ENCODE data around the gene EMC10. TPM values are rescaled to one million over a fixed set of nuclear protein-coding genes. Genes with fewer than 3 reads are reported as not detected.

EMC10 gene
- polyA plus RNA-seq, 1 experiment = 45.4 TPM

DNA sequence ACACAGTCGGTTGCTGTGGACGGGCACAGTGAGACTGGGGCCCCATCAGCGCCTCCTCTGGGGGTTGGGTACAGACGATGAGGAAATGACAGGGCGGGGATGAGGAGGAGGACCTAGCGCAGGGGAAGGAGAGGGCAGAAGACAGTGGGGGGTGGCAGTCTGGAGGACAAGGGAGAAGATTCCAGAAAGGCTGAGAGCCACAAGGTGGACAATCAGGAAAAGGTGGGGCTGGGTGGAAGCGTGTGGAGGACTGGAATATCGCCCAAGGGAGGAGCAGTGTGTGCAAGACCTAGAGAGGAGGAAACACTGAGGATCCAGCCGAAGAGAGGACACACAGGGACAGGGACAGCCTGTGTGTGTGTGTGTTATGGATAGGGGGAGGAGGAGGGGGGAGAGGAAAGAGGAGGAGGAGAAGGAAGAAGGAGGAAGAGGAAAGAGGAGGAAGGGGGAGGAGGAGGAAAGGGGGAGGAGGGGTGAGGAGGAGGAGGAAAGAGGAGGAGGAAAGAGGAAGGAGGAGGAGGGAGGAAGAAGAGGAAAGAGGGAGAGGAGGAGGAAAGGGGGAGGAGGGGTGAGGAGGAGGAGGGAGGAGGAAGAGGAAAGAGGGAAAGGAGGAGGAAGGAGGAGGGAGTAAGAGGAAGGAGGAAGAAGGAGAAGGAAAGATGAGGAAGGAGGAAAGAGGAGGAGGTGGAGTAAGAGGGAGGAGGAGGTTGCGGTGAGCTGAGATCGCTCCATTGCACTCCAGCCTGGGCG lies 16.2 kb downstream of the EMC10 start:
- TF ChIP-seq, protein P1, sequence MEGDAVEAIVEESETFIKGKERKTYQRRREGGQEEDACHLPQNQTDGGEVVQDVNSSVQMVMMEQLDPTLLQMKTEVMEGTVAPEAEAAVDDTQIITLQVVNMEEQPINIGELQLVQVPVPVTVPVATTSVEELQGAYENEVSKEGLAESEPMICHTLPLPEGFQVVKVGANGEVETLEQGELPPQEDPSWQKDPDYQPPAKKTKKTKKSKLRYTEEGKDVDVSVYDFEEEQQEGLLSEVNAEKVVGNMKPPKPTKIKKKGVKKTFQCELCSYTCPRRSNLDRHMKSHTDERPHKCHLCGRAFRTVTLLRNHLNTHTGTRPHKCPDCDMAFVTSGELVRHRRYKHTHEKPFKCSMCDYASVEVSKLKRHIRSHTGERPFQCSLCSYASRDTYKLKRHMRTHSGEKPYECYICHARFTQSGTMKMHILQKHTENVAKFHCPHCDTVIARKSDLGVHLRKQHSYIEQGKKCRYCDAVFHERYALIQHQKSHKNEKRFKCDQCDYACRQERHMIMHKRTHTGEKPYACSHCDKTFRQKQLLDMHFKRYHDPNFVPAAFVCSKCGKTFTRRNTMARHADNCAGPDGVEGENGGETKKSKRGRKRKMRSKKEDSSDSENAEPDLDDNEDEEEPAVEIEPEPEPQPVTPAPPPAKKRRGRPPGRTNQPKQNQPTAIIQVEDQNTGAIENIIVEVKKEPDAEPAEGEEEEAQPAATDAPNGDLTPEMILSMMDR (IDR thresholded peaks at IDR 0.05; ENCODE audit: low read depth, low read length) = no peak
- peaks cover 9% of the 10 kb centered on the region for H3K9me3 ChIP-seq (ENCODE audit: control insufficient read depth, insufficient read depth, low read length)
- ChIA-PET CTCF (no interaction called here), POLR2A (no interaction called here)
- no peak overlapping the region for H3K27ac ChIP-seq (ENCODE audit: low read depth, low read length)
- H3K27me3 ChIP-seq (ENCODE audit: control insufficient read depth, insufficient read depth, low read length) = peaks cover 48% of the 10 kb centered on the region
- H3K4me3 ChIP-seq (ENCODE audit: low read depth, low read length) = no peak overlapping the region
- DNase-seq (ENCODE audit: low read depth, low spot score) = no peak

DNA sequence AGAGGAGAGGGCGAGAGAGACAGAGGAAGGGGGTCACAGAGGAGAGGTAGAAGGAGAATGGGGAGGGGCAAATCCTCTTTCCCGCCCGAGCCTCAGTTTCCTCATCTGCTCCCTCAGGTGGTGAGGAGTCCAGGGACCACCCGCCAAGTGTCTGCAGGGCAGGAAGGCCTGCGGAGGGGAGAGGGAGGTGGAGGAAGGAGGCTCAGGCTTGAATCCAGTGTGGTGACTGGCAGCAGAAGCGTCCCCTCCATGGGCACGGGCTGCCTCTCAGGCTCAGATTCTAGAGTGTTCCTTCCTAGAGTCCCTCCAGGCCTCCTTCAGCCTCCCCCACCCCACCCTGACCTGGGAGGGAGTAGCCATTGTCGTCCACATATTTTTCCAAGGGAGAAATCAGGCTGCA lies 16.9 kb downstream of the EMC10 start:
- Histone ChIP-seq H3K27ac (ENCODE audit: low read depth, low read length) (no peak overlapping the region), H3K9me3 (ENCODE audit: control insufficient read depth, insufficient read depth, low read length) (peaks cover 7% of the 10 kb centered on the region), H3K27me3 (ENCODE audit: control insufficient read depth, insufficient read depth, low read length) (peaks cover 52% of the 10 kb centered on the region), H3K4me3 (ENCODE audit: low read depth, low read length) (no peak overlapping the region)
- POLR2A ChIA-PET = no interaction called here
- TF ChIP-seq, protein P1 (IDR thresholded peaks at IDR 0.05; ENCODE audit: low read depth, low read length) = no peak
- no peak for DNase-seq (ENCODE audit: low read depth, low spot score)
- CTCF ChIA-PET = no interaction called here

- ChIA-PET POLR2A (interaction anchor here (0.7 kb wide), 1 partner anchor 299 kb away, joined by 10 read pairs; no protein-coding TSS in a partner anchor), CTCF (no interaction called here)
- Histone ChIP-seq H3K27ac (ENCODE audit: low read depth, low read length) (no peak overlapping the region), H3K4me3 (ENCODE audit: low read depth, low read length) (no peak overlapping the region), H3K27me3 (ENCODE audit: control insufficient read depth, insufficient read depth, low read length) (peaks cover 51% of the 10 kb centered on the region), H3K9me3 (ENCODE audit: control insufficient read depth, insufficient read depth, low read length) (peaks cover 7% of the 10 kb centered on the region)
- no peak for DNase-seq (ENCODE audit: low read depth, low spot score)
- TF ChIP-seq, protein P1 (IDR thresholded peaks at IDR 0.05; ENCODE audit: low read depth, low read length) = no peak
Measured at GRCh38 chr19:50494186-50495019, 18.1 kb downstream of the EMC10 start.

GRCh38 chr19:50495020-50495531 lies 18.8 kb downstream of the EMC10 start:
- TF ChIP-seq, protein P1 (IDR thresholded peaks at IDR 0.05; ENCODE audit: low read depth, low read length) = no peak
- CTCF ChIA-PET = no interaction called here
- H3K27ac ChIP-seq (ENCODE audit: low read depth, low read length) = no peak overlapping the region
- peaks cover 50% of the 10 kb centered on the region for H3K27me3 ChIP-seq (ENCODE audit: control insufficient read depth, insufficient read depth, low read length)
- H3K9me3 ChIP-seq (ENCODE audit: control insufficient read depth, insufficient read depth, low read length) = peaks cover 7% of the 10 kb centered on the region
- DNase-seq (ENCODE audit: low read depth, low spot score) = no peak
- POLR2A ChIA-PET = no interaction called here
- no peak overlapping the region for H3K4me3 ChIP-seq (ENCODE audit: low read depth, low read length)
